HG03103 (cell line): ENCODE measurements around the gene SLC44A4.
"Not testable (repeated sequence)": the region's sequence is repeated elsewhere in the genome, so short reads cannot be mapped to it uniquely, and the experiment has no call there.

Source experiments
- ATAC-seq: cut with Tn5 transposase; IDR thresholded peaks from one replicate; pipeline ENCODE4 v1.9.1; 2021; ENCODE audit warnings: low read depth; ENCODE audit not compliant: unreplicated experiment

SLC44A4 gene

DNA sequence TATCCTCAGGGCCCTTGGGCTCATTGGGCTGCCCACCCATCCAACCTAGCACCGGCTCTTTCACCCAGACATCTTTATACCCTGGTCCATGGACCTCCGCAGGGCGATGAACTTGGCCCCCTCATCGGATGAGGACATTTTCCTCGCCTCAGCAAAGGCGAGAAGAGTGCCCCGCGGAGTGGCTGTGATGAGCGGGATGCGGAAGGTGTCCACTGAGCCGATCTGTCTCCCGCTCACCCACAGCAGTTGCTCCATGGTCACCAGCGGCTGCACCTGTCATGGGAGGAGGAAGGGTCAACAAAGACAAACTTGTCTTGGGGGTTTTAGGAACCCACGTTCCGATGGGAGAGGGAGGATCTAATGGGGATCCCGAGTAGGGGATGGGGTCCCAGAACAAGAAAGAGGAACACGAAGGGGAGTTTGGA lies 16.9 kb downstream of the SLC44A4 start:
- no peak for ATAC-seq

GRCh38 chr6:31861150-31861549 lies 17.6 kb downstream of the SLC44A4 start:
- no peak for ATAC-seq

- ATAC-seq: no peak
These were observed 18.4 kb downstream of the SLC44A4 start for GRCh38 chr6:31860349-31860748.

DNA sequence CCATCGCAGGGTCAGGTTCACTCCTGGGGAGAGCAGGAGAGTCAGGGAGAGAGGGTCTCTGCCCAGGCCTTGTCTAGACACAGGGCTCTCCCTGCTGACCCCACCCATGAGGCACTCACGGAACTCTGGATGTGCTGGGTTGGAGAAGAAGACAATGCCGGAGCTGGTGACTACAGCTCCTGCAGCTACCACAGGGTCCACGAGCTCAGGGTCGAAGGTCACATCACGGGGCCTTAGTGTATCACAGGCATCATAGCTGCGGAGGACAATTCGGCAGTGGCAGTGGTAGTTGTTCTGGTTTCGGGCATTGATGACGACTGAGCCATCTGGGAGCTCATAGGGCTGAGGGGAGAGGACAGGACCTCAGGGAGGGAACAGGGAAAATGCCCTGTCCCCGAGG lies 18.9 kb downstream of the SLC44A4 start:
- ATAC-seq: no peak

DNA sequence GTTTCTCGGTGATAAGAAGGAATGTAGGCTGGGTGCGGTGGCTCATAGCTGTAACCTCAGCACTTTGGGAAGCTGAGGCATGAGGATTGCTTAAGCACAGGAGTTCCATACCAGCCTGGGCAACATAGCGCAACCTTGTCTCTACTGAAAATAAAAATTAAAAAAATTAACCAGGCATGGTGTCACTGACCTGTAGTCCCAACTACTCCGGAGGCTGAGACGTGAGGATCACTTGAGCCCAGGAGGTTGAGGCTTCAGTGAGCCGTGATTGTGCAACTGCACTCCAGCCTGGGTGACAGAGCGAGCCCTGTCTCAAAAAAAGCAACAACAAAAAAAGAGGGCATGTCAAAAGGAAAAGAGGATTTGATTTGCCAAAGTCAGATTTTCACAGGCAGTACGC lies 20.1 kb downstream of the SLC44A4 start:
- ATAC-seq: no peak

DNA sequence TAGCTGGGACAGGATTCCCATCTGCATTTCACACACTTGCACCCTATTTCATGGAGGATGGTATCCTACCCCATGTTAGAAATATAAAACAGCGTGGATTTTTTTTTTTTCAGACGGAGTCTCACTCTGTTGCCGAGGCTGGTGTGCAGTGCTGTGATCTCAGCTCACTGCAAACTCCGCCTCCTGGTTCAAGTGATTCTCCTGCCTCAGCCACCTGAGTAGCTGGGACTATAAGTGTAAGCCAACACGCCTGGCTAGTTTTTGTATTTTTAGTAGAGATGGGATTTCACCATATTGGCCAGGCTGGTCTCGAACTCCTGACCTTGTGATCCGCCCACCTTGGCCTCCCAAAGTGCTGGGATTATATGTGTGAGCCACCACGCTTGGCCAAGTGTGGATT lies 21.0 kb downstream of the SLC44A4 start:
- not testable (repeated sequence) for ATAC-seq

GRCh38 chr6:31851980-31852718 lies 26.6 kb downstream of the SLC44A4 start:
- ATAC-seq: not testable (repeated sequence)

DNA sequence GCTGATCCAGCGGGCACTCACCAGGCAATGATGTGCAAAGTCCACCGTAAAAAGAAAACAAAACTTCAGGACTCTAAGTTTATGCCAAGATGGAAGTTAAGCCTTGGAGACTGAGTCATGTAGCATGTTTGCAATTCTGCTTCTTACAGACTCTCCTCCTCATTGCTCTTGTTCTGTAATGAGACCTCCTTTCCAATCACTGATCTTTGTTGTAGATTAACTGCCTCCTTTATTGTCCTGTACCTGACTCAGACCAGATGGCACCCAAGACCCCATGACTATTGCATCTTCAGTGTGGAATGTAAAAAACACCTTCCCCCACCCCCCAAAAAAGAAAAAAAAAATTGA lies 27.3 kb downstream of the SLC44A4 start:
- no peak for ATAC-seq

GRCh38 chr6:31850765-31851484 lies 27.9 kb downstream of the SLC44A4 start:
- ATAC-seq: no peak

DNA sequence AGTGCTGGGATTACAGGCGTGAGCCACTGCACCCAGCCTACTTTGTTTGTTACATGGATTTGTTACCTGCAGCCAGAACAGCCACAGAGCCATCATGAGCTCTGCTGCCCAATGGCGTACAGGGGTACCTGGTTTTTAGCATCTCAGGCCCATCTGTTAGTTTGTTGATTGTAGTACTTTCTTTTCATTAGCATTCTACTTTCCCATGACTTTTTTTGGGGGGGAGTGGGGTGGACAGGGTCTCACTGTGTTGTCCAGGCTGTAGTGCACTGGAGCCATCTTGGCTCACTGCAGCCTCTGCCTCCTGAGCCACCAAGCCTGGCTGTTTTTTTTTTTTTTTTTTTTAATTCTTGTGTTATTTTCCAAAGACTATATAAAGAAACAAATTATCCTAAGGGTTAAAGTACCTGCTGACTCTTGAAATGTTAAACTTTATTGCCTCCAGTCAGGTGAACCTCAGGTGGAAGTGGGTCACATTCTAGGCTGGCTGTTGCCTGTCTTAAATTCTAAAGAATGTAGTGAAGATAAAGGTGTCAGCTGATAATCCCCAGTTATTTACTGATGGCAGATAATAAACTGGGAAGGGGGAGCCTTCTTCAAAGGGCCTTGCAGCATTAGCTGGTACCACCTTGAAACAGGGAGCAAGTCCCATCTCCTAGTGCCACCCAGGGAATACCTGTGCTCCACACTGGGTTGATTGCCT lies 31.4 kb downstream of the SLC44A4 start:
- no peak for ATAC-seq

GRCh38 chr6:31844507-31844906 lies 34.3 kb downstream of the SLC44A4 start:
- ATAC-seq: no peak

DNA sequence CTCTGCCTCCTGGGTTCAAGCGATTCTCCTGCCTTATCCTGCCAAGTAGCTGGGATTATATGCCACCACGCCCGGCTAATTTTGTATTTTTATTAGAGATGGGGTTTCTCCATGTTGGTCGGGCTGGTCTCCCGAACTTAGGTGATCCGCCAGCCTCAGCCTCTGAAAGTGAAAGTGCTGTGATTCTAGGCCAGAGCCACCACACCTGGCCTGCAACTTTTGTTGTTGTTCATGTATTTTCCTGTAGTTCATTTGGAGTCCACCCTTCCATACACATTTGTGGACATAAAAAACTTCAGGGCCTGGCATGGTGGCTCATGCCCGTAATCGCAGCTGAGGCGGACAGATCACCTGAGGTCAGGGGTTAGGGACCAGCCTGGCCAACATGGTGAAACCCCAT lies 36.7 kb downstream of the SLC44A4 start:
- ATAC-seq: no peak

DNA sequence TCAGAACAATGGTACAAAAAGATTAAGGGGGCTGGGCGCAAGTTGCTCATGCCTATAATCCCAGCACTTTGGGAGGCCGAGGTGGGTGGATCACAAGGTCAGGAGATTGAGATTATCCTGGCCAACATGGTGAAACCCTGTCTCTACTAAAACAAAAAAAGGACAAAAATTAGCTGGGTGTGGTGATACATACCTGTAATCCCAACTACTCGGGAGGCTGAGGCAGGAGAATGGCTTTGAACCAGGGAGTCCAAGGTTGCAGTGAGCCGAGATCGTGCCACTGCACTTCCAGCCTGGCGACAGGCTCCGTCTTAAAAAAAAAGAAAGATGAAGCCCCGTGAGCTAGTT lies 39.0 kb downstream of the SLC44A4 start:
- ATAC-seq: not testable (repeated sequence)

- no peak for ATAC-seq
These were observed 39.8 kb downstream of the SLC44A4 start for GRCh38 chr6:31838968-31839367.

- not testable (repeated sequence) for ATAC-seq
These were observed 40.7 kb downstream of the SLC44A4 start for GRCh38 chr6:31838114-31838553.

- ATAC-seq: no peak
These were observed 41.3 kb downstream of the SLC44A4 start for GRCh38 chr6:31837369-31838113.

DNA sequence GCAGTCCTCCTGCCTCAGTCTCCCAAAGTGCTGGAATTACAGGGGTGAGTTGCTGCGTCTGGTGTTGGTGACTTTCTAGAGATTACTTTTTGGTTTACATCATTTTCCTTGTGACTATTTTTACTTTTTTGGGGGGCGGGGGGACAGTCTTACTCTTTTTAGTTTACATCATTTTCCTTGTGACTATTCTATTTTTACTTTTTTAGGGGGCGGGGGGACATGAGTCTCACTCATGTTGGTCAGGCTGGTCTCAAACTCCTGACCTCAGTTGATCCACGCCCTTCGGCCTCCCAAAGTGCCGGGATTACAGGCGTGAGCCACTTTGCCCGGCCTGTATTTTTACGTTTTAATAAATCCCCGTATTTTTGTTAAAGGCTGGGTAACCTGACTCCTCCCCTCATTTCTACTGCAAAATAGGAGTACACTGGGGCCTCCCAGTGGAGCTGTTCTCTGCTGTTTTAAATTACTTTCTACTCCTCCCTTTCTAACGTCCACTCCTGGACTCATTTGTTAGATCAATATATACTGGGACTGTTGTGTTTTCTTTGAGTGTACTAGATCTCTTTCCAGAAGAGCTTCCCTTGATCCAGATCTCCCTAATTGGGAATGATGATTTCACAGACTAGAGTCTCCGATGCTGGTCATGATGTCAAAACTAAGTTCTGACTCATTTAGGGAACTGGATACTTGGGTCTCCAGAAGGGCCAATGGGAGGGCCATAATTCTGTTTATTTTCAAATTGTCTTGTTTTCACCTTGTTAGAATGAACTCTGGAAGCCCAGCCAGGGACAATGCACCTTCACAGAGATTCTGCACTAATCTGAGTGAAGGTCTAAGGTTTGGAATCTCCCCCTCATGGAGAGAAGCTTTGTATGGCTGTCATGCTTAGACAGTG lies 42.1 kb downstream of the SLC44A4 start:
- ATAC-seq: no peak

DNA sequence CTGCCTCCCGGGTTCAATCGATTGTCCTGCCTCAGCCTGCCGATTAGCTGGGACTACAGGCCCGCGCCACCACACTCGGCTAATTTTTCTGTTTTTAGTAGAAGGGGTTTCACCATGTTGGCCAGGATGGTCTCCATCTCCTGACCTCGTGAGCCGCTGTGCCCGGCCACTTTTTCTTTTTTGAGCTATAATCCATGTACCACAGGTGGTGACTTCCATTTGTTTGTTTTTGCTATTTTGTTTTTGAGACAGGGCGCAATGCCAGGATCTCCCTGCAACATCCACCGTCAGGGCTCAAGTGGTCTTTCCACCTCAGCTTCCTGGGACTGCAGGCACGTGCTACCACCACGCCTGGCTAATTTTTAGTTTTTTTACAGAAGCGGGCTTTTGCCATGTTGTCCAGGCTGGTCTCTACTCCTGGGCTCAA lies 42.7 kb downstream of the SLC44A4 start:
- no peak for ATAC-seq

- no peak for ATAC-seq
These were observed 44.2 kb downstream of the SLC44A4 start for GRCh38 chr6:31834367-31835250.
